A673 (cell line): ENCODE results near the gene AHDC1. TPM values are rescaled to one million over a fixed set of nuclear protein-coding genes. Genes with fewer than 3 reads are reported as not detected.

Source experiments
- BruUV-seq: library from RNA; stranded (reverse); fragments of 400-500 nt; replicated peaks from 2 replicates; lab custom pipeline; 2021; lab: Mats Ljungman, UMichigan
- CTCF ChIA-PET: fragments of 300-600 bp; sonication (Branson Sonifier 250); formaldehyde crosslinking; loops from one replicate; lab custom pipeline; 2022; ENCODE audit warnings: antibody characterized with exemption; lab: Charles Lee
- POLR2A ChIA-PET: fragments of 300-600 bp; sonication (Branson Sonifier 250); formaldehyde crosslinking; loops from one replicate; lab custom pipeline; 2022; ENCODE audit warnings: antibody characterized with exemption; ENCODE audit not compliant: low non-redundant PET; lab: Charles Lee
- DNase-seq: peaks from one replicate; pipeline ENCODE4 v3.0.0-alpha.2; 2015; ENCODE audit warnings: low spot score
- H3K27ac ChIP-seq: fragments of 200-600 bp; sonication (generic); 2 replicates; pipeline ENCODE4 v1.5.1; 2016; ENCODE audit warnings: mixed run types, low read depth, mild to moderate bottlenecking, mixed read lengths, antibody characterized with exemption, low read length; ENCODE audit not compliant: poor library complexity, severe bottlenecking
- H3K27me3 ChIP-seq: fragments of 200-600 bp; sonication (generic); replicated peaks from 2 replicates; pipeline ENCODE4 v1.6.1; 2017; ENCODE audit warnings: mixed run types, low read depth, mild to moderate bottlenecking, mixed read lengths, antibody characterized with exemption, low read length; ENCODE audit not compliant: insufficient read depth, poor library complexity
- H3K36me3 ChIP-seq: fragments of 200-600 bp; sonication (generic); 2 replicates; pipeline ENCODE4 v1.6.1; 2016; ENCODE audit warnings: mixed run types, mild to moderate bottlenecking, mixed read lengths, antibody characterized with exemption, low read length; ENCODE audit not compliant: insufficient read depth, poor library complexity, severe bottlenecking
- H3K4me1 ChIP-seq: fragments of 200-600 bp; sonication (generic); 2 replicates; pipeline ENCODE4 v1.6.1; 2017; ENCODE audit warnings: mixed run types, mild to moderate bottlenecking, mixed read lengths, antibody characterized with exemption, low read length; ENCODE audit not compliant: insufficient read depth, poor library complexity, severe bottlenecking
- H3K4me3 ChIP-seq: fragments of 200-600 bp; sonication (generic); 2 replicates; pipeline ENCODE4 v1.5.1; 2016; ENCODE audit warnings: low read depth, mixed run types, mild to moderate bottlenecking, mixed read lengths, low read length; ENCODE audit not compliant: poor library complexity, severe bottlenecking
- H3K9me3 ChIP-seq: fragments of 200-600 bp; sonication (generic); 2 replicates; pipeline ENCODE4 v1.6.1; 2016; ENCODE audit warnings: mixed run types, low read depth, mild to moderate bottlenecking, mixed read lengths, antibody characterized with exemption, low read length; ENCODE audit not compliant: poor library complexity, severe bottlenecking
- EZH2 ChIP-seq: fragments of 200-600 bp; sonication (generic); IDR thresholded peaks from 2 replicates; pipeline ENCODE4 v1.6.1; 2017; ENCODE audit warnings: borderline replicate concordance, low read depth, mild to moderate bottlenecking, mixed read lengths, antibody characterized with exemption, low read length; ENCODE audit not compliant: poor library complexity, severe bottlenecking
- intact Hi-C: fragments of 100-400 bp; cut with micrococcal nuclease; formaldehyde crosslinking; loops from one replicate; pipeline ENCODE4 v1.10.0; 2022; ENCODE audit not compliant: unreplicated experiment
- total RNA-seq: library from RNA; stranded (reverse); gene quantifications from 2 replicates; pipeline ENCODE4 v1.2.3, GENCODE V29; 2021
- TF ChIP-seq, protein P1 (sequence below): fragments of 300-800, 200-600 bp; sonication (generic); conservative IDR thresholded peaks from 2 replicates; pipeline ENCODE4 v1.5.1; 2017; ENCODE audit warnings: low read depth, mild to moderate bottlenecking, antibody characterized with exemption, low read length, moderate library complexity, mixed read lengths

Gene AHDC1
- total RNA-seq, 1 experiment from 2014 or later, result 33.2 TPM

DNA sequence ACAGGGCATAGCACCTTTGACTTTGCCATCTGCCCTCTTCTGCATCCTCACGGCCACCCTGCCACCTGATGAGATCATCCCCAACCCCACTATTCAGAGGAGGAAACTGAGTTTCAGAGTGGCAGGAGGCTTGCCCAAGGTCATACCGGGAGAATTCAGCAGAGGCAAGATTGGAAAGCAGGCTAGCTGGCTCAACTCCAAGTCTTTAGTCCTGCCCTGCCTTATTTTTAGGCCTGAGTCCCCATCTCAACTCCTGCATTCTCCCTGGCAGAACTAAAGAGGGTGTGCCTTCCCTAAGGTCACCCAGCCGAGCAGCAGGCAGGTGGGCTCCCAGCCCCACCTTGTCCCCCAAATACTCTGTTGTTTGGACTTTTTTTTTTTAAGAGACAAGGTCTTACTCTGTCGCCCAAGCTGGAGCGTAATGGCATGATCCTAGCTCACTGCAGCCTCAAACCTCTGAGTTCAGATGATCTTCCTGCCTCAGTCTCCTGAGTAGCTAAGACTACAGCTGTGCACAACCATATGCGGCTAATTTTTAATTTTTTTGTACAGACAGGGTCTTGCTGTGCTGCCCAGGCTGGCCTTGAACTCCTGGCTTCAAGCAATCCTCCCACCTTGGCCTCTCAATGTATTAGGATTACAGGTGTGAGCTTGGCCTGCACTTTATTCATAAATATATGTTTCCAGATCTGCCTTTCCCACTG lies 44.8 kb upstream of the AHDC1 start:
- H3K9me3 ChIP-seq, result no peaks in the 10 kb centered on the region
- H3K4me3 ChIP-seq, result no peak overlapping the region
- no peaks in the 10 kb centered on the region for H3K27me3 ChIP-seq
- intact Hi-C loops, result no loop called here
- H3K4me1 ChIP-seq, result peaks cover 9% of the 10 kb centered on the region
- POLR2A ChIA-PET, result no interaction called here
- no peak for DNase-seq
- H3K36me3 ChIP-seq, result no peaks in the 10 kb centered on the region
- BruUV-seq, result no TSS peak
- no peak overlapping the region for H3K27ac ChIP-seq
- CTCF ChIA-PET, result interaction anchor here (0.6 to 1.5 kb wide), 2 partner anchors 21 to 262 kb away, joined by 3 to 6 read pairs; no protein-coding TSS in a partner anchor
- TF ChIP-seq, protein P1, sequence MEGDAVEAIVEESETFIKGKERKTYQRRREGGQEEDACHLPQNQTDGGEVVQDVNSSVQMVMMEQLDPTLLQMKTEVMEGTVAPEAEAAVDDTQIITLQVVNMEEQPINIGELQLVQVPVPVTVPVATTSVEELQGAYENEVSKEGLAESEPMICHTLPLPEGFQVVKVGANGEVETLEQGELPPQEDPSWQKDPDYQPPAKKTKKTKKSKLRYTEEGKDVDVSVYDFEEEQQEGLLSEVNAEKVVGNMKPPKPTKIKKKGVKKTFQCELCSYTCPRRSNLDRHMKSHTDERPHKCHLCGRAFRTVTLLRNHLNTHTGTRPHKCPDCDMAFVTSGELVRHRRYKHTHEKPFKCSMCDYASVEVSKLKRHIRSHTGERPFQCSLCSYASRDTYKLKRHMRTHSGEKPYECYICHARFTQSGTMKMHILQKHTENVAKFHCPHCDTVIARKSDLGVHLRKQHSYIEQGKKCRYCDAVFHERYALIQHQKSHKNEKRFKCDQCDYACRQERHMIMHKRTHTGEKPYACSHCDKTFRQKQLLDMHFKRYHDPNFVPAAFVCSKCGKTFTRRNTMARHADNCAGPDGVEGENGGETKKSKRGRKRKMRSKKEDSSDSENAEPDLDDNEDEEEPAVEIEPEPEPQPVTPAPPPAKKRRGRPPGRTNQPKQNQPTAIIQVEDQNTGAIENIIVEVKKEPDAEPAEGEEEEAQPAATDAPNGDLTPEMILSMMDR, result no peak
- no peak for TF ChIP-seq EZH2

DNA sequence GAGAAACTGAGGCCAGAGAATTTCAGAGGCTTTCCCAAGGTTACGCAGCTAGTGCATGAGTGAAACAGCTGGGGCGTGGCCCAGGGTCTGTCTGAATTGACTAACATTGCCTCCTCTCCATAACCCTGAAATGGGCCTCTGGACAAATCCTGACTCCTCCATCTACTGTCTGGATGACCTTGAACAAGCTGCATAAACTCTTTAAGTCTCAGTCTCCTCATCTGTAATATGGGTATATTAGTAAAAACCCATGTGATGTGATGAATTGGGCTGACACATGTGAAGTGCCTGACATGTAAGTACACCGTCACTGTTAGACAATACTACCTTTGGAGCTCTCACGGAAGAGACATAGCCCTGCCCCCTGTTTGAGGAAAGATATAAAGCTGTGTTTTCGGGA lies 43.4 kb upstream of the AHDC1 start:
- Histone ChIP-seq H3K27me3 (no peaks in the 10 kb centered on the region), H3K9me3 (no peaks in the 10 kb centered on the region), H3K36me3 (no peaks in the 10 kb centered on the region), H3K27ac (no peak overlapping the region), H3K4me3 (no peak overlapping the region), H3K4me1 (peaks cover 9% of the 10 kb centered on the region)
- intact Hi-C loops, result no loop called here
- DNase-seq, result no peak
- no TSS peak for BruUV-seq
- TF ChIP-seq, protein P1, result no peak
- TF ChIP-seq EZH2, result no peak
- CTCF ChIA-PET, result interaction anchor here (0.7 kb wide), 1 partner anchor 21 kb away, joined by 4 read pairs; no protein-coding TSS in a partner anchor
- POLR2A ChIA-PET, result no interaction called here

DNA sequence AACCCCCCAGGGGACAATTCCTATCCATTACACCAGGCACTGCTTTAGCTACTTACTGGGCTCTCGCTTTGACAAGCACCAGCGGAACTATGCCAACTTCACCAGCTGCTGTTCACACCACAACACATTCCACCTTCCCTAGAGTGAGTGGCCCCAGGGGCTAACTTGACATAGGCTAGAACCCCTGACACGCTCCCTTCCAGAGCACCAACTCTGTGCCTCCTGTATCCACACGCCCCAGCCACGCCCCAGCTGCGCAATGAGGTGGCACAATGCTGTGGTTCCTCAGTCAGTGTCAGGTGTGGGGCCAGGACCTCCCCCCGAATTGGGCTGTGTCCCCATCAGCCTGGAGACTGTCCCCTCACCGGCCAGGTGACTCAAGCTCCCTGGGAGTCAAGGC lies 42.7 kb upstream of the AHDC1 start:
- Histone ChIP-seq H3K27me3 (no peaks in the 10 kb centered on the region), H3K4me3 (no peak overlapping the region), H3K4me1 (peaks cover 9% of the 10 kb centered on the region), H3K27ac (no peak overlapping the region), H3K9me3 (no peaks in the 10 kb centered on the region), H3K36me3 (no peaks in the 10 kb centered on the region)
- BruUV-seq, result no TSS peak
- intact Hi-C loops, result no loop called here
- TF ChIP-seq, protein P1, result no peak
- TF ChIP-seq EZH2, result no peak
- POLR2A ChIA-PET, result no interaction called here
- CTCF ChIA-PET, result interaction anchor here (1.3 kb wide), 1 partner anchor 16 kb away, joined by 5 read pairs; no protein-coding TSS in a partner anchor
- DNase-seq, result no peak
